Adrenal gland (tissue), 12 donors: ENCODE measurements around the gene ANKS4B. TPM values are rescaled to one million over a fixed set of nuclear protein-coding genes. Genes with fewer than 3 reads are reported as not detected.

Experiments used
- DNase-seq, 7 donors: peaks; one replicate each; pipeline ENCODE4 v3.0.0-alpha.2; 2019 to 2020
- H3K27ac ChIP-seq, 5 donors: fragments of 200-600 bp; sonication (generic) in 4 of 5; 1 replicate in 3 of 5; 2 replicates in 2 of 5; pipeline versions ENCODE4 v1.5.1 to v1.8.0; 2016 to 2020; ENCODE audit warnings: mild to moderate bottlenecking in 1 of 5
- H3K27me3 ChIP-seq: fragments of 200-600 bp; 2 replicates; pipeline ENCODE4 v1.8.0; 2021
- H3K36me3 ChIP-seq, 2 donors: fragments of 200-600 bp; replicated peaks in 1 of 2; 1 replicate in 1 of 2; 2 replicates in 1 of 2; pipeline versions ENCODE4 v1.5.1 to v1.8.0; 2018 to 2022
- H3K4me1 ChIP-seq, 2 donors: fragments of 200-600 bp; replicated peaks in 1 of 2; 1 replicate in 1 of 2; 2 replicates in 1 of 2; pipeline versions ENCODE4 v1.5.1 to v1.8.0; 2018 to 2021
- H3K4me3 ChIP-seq, 4 donors: fragments of 200-600 bp; sonication (generic) in 3 of 4; one replicate each; pipeline ENCODE4 v1.5.1; 2016 to 2018
- H3K9me3 ChIP-seq, 3 donors: fragments of 200-600 bp; sonication (generic) in 1 of 3; replicated peaks in 1 of 3; 1 replicate in 2 of 3; 2 replicates in 1 of 3; pipeline versions ENCODE4 v1.5.1 to v1.8.0; 2016 to 2021
- CTCF ChIP-seq, 6 experiments: fragments of 450-650 bp in 4 of 6; fragments of 200-600 bp in 2 of 6; sonication (generic) in 1 of 6; IDR thresholded peaks; 1 replicate in 5 of 6; 2 replicates in 1 of 6; pipeline versions ENCODE4 v1.5.1 to v1.8.0; 2016 to 2021; ENCODE audit warnings: antibody characterized with exemption in 6 of 6, mild to moderate bottlenecking in 2 of 6, moderate library complexity in 1 of 6
- POLR2A ChIP-seq, 2 donors: fragments of 450-650 bp; IDR thresholded peaks; one replicate each; pipeline ENCODE4 v1.6.1; 2017; ENCODE audit warnings: antibody characterized with exemption in 2 of 2, mild to moderate bottlenecking in 2 of 2, moderate library complexity in 1 of 2
- WGBS, 4 donors: extraction: QIAGEN DNeasy Blood & Tissue Kit in 2 of 4; methylation state at CpG; one replicate each; pipeline versions ENCODE4 v1.1.5 to v1.1.7; 2013 to 2017; 5-methylcytosine and 5-hydroxymethylcytosine counted together
- intact Hi-C, 2 donors: fragments of 100-400 bp; cut with DNase I; formaldehyde crosslinking; loops; one replicate each; pipeline versions ENCODE4 v1.14.1 to v1.15.0; 2022 to 2023
- polyA plus RNA-seq, 3 donors: library from polyadenylated mRNA; stranded (reverse); fragments of 200-250 nt in 2 of 3; fragments of 350-450 nt in 1 of 3; fragmentation: Illumina TruSeq in 1 of 3; extraction: RNeasy Lipid Tissue Mini Kit (QIAGEN cat#74804) in 1 of 3; gene quantifications; one replicate each; pipeline ENCODE4 v1.2.3, GENCODE V29; 2013 to 2014
- total RNA-seq, 9 donors: library from RNA; depleted of rRNA in 4 of 9; stranded (reverse); fragments of >200 nt in 4 of 9; fragments of 120-200 nt in 1 of 9; fragmentation: NEBNext Ultra II Directional in 1 of 9; extraction: Animal tissue kit (Norgen Biotek cat#: 25700) in 1 of 9; gene quantifications; one replicate each; pipeline versions ENCODE4 v1.1.0 to v1.2.4, GENCODE V29; 2013 to 2023
- donor health status: healthy with polysubstance abuse.
- donor health status: Bipolar disorder and iron deficiency.
- donor health status: DM: yes; HTN: yes; CAD: no.
- donor health status: DM: no; HTN: no; CAD: no.
- donor health status: DM: no; HTN: no; CAD: no.
- donor health status: DM: yes; HTN: yes; CAD: no.

The ANKS4B gene
- total and polyA plus RNA-seq, 12 donors, result not detected

GRCh38 chr16:21199607-21200218 is 33.8 kb upstream of the ANKS4B start:
- H3K4me3 ChIP-seq, result no peak overlapping the region
- H3K4me1 ChIP-seq, result no peaks in the 10 kb centered on the region
- peaks cover 16% of the 10 kb centered on the region for H3K27me3 ChIP-seq
- DNase-seq, result no peak
- H3K9me3 ChIP-seq, result no peaks in the 10 kb centered on the region
- 57 to 64% (median 61%) methylated on average over 5 of the region's 5 CpGs for WGBS, 4 donors
- intact Hi-C loops, result loop anchor here in 1 of 2 donors (5.0 kb wide), 1 partner anchor 88 kb away; no protein-coding TSS in a partner anchor
- no peak for TF ChIP-seq CTCF (IDR thresholded peaks at IDR 0.05)
- H3K36me3 ChIP-seq, result no peaks in the 10 kb centered on the region
- no peak overlapping the region for H3K27ac ChIP-seq

GRCh38 chr16:21203155-21203797 is 30.2 kb upstream of the ANKS4B start:
- no peaks in the 10 kb centered on the region for H3K4me1 ChIP-seq
- intact Hi-C loops, result no loop called here
- H3K9me3 ChIP-seq, result no peaks in the 10 kb centered on the region
- H3K36me3 ChIP-seq, result no peaks in the 10 kb centered on the region
- peaks cover 9% of the 10 kb centered on the region for H3K27me3 ChIP-seq
- no peak for DNase-seq
- 38 to 49% (median 47%) methylated on average over 7 of the region's 7 CpGs for WGBS, 4 donors
- H3K27ac ChIP-seq, result no peak overlapping the region
- TF ChIP-seq CTCF (IDR thresholded peaks at IDR 0.05) (no peak), POLR2A (IDR thresholded peaks at IDR 0.05) (no peak)
- H3K4me3 ChIP-seq, result no peak overlapping the region

GRCh38 chr16:21205303-21205702 is 28.2 kb upstream of the ANKS4B start:
- intact Hi-C loops, result no loop called here
- Histone ChIP-seq H3K27me3 (peaks cover 3% of the 10 kb centered on the region), H3K4me3 (no peak overlapping the region), H3K4me1 (no peaks in the 10 kb centered on the region), H3K27ac (no peak overlapping the region), H3K9me3 (no peaks in the 10 kb centered on the region), H3K36me3 (no peaks in the 10 kb centered on the region)
- no peak for DNase-seq
- TF ChIP-seq POLR2A (IDR thresholded peaks at IDR 0.05) (no peak), CTCF (IDR thresholded peaks at IDR 0.05) (no peak)

GRCh38 chr16:21206550-21206949 is 26.9 kb upstream of the ANKS4B start:
- no peaks in the 10 kb centered on the region for H3K9me3 ChIP-seq
- H3K4me1 ChIP-seq, result no peaks in the 10 kb centered on the region
- intact Hi-C loops, result no loop called here
- no peak overlapping the region for H3K4me3 ChIP-seq
- WGBS, 4 donors, result 83 to 96% (median 88%) methylated on average over 3 to 4 of the region's 4 CpGs
- H3K27ac ChIP-seq, result no peak overlapping the region
- peaks cover 6% of the 10 kb centered on the region for H3K27me3 ChIP-seq
- H3K36me3 ChIP-seq, result no peaks in the 10 kb centered on the region
- no peak for TF ChIP-seq CTCF (IDR thresholded peaks at IDR 0.05)
- no peak for TF ChIP-seq POLR2A (IDR thresholded peaks at IDR 0.05)
- no peak for DNase-seq
